Cerebellar nuclear complex (tissue), 1 donor: Measurements from ENCODE around the gene XRCC4.
"Not testable (repeated sequence)": the region's sequence is repeated elsewhere in the genome, so short reads cannot be mapped to it uniquely, and the experiment has no call there.

ENCODE experiments used
- DNase-seq, 2 experiments: peaks; one replicate each; lab custom pipeline; 2025; lab: John Stamatoyannopoulos, UW

Gene XRCC4

DNA sequence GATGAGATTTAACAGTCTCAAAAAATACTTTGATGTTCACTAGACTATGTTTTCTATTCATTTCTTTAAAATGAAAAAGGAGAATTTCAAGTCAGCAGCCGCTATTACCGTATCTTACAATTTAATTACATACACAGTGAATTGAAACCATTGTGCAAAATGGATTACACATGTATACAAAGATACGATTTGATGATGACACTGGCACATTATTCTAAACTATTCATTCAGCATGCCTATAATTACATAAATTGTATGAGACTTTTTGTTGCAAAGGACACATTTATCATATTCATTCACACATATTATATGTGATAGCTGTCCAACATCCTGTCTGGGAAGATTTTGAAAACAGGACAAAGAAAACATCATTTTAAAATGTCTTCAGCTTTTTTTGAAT is 275.9 kb downstream of the XRCC4 start:
- no peak for DNase-seq

DNA sequence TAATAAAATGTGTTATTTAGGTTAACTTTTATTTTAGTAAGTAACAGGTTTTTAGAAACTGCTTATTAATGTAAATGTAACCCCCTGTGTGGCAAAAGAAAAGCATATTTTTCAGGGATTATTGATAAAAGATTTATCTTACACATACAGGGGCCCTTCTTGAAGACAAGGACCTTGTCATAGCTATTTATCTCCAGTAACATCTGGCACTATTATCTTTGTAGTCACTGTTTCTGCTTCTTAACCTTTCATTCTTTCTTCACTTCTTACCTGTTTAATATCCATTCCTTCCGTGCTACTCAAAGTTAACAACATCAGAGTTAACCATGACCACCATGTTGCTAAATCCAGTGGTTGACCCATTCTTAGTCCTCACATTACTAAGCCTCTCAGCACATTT is 276.4 kb downstream of the XRCC4 start:
- no peak for DNase-seq

DNA sequence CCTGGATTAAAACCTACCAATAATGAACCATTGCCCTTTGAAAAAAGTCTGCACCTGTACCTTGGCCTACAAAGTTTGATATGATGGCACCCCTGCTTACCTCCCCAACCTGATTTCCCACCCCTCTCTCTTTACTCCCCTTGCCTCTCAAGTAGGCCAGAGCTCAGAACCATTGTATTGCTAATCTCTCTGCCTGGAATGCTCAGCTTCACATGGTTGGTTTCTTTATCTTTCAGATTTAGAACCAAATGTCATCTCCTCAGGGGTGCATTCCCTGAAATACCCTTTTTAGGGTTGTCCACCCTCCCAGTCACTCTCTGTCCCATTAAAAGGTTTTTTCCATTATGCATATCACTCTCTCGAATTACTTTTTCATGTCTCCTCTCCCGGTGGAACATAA is 277.6 kb downstream of the XRCC4 start:
- DNase-seq, result no peak

DNA sequence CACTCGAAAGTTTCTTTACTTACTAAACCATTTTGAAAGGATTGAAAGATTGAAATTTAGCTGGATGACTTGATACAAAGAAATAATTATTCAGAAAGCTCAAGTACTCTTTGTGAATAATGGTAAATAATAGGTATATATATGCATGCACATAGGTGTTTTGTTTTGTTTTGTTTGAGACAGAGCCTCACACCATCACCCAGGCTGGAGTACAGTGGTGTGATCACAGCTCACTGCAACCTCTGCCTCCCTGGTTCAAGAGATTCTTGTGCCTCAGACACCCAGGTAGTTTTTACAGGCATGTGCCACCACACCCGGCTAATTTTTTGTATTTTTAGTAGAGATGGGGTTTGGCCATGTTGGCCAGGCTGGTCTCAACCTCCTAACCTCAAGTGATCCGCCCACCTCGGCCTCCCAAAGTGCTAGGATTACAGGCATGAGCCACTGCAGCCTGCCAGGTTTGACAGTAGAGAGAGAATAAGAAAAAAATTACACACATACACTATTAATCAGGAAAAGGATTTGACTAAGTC is 278.2 kb downstream of the XRCC4 start:
- DNase-seq, result not testable (repeated sequence)

DNA sequence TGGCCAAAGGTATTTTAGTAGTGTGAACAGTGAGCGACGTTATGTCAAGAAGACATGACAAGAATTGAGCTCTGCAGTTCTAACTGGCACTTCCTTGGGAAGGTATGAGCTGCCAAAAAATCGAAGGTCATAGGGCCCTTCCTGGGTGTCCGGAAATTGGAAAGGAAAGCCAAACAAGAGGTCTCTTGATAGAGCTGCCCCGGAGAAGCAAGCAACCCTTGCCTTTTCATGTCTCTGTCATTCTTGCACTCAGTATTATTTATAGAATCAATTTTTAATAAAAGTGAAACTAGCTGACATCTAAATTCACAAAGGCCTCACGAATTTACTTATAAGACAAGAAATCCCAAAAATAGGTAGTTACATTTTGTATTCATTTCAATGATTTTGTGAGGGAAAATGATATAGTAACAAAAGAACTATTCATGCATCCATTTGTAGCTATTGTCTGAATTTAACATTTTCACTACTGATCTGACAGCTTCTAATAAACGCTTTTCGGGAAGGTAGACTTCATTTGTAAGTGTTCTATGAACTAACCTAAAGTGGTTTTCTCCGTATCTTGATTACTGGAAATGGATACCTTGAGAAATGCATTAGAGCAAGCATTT is 280.4 kb downstream of the XRCC4 start:
- no peak for DNase-seq

DNA sequence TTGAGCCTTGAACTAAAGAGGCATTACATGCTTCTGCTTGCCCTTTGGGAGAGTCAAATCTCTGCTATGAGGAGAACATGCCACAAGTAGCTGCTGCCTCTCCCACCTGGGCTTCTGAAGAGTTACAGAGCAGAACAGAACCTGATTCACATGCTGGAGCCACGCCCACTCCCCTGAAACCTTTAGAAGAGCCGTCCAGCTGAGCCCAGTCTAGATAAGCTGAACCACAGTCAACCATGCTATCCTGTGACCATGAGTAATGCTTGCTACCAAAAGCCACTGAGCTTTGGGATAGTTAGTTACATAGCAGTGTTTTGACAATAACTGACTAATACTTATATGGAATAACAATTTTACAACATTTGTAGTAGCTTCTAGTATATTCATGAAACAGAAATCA is 283.2 kb downstream of the XRCC4 start:
- no peak for DNase-seq

DNA sequence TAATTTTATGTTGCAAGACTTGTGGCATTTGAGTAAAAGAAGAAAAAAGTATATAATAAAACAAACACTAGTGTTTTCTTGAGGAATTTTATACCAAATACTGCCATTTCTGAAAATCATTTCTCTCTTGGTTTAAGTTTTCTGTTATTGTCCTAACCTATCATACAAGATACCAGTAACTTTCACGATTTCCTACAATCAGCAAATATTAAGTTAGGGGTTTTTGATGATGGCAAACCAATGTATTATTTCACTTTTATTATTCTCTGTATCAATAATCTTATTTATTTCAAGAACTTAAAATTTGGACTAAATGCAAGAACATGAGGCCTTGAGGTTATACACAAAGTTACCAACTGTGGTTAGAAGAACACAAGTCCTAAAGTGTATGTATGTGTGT is 285.2 kb downstream of the XRCC4 start:
- no peak for DNase-seq

DNA sequence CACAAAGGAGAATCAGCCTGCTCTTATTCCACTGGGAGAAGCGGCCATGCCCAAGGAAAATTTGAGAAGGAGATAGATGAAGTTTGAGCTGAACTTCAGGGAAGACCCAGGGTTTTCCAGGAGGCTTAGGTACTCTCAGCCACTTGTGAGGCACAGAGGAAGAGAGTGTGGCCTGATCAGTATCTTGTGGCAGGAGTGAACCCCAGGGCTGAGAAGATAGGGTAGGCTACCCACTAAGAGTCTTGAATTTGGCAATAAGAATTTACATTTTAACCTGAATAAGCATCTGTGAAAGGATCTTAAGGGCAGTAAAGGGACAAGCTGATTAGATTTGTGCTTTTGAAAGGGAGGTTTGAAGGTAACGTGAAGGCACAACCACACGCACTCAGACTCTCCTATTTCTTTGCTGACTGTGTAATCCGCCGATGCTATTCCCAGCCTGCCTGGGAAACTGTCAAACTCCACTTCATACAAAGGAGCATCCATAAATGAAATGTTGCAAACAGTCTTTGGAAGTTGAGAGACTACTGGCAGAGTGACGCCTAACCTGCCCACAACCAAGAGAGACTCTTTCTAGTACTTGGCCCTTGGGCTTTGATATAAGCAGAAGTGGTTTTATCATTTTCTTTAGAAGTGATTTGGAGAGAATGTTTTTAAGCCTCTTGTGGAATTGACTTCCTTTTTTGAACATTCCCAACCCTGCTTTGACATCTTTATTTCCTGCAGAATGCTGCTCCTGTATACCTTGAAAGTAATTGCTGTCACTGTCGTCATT is 286.0 kb downstream of the XRCC4 start:
- no peak for DNase-seq

DNA sequence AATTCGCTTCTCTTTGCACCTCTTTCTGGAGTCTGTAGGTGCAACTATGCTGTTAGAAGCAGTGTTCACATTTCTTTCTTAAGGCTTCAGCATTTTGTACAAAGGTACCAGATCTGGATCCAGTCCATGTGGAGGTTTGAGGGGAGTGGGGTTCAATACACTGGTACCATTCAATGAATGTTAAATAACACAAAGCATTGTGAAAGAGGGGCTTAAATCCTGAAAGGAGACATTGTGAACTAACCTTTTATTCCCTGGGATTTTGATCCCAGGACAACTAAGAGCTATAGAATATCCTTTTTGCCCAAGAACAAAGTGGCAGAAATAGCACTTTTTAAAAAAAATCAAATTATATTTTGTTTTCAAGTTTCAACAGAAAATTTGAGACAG is 286.5 kb downstream of the XRCC4 start:
- no peak for DNase-seq

DNA sequence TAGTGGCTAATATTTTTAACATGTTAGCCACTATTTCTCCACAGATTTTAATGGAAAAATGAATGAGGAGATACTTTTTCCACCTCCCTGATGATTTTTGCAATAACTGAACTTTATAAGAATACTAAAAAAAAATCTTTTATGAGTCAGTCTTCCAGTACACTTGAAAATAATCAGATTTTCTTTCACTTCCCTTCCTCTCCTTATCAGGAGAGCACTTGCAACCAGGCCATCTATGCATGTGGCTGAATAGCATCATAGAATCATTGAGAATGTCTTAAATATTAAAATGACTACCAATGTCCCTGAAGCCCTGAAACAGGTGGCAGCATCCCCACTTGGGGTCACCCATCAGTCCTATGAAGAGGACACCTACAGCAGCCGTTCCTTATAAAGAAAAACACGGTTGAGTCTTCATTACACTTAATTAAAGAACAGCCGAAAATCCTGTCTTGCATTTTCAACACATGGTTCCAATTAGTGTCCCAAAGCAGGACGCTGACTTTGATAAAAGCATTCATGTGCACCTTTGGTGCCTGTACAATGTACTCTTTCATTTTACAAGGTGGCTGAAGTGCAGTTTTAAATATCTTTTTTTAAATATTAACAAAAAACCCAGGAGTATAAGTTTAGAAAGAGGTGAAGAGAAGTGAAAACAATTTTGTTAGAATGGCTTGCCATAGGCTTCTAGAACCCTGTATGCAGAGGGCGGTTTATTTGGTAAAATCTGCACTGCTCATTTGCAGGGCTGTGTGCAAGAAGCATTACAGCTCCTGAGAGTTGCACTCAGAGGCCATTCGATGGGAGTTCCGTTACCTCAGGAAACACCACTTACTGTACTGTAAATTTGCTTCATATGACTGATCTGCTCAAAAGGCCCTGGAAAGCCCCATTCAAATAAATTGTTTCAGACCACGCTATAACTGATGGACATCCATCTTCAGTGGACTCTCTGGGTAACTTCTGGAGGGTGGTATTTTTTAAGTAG is 287.3 kb downstream of the XRCC4 start:
- no peak for DNase-seq

DNA sequence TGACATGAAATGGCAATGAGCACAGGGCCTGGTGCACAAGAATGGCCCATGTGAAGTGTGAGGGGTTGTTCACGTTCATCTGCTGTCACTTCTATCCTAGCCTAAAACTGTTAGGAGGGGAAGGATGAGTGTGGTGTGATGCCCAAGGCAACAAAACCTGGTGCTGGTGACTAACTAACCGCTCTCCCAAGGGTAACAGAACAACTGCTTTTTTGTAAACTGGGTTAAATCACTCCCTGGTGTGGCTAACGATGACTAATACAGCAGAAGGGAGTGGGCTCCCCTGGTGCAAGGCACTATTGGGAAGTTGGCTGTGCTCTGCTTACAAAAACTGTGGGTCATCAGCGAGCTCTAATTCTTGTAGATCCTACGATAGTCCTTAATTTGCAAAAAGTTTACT is 291.0 kb downstream of the XRCC4 start:
- DNase-seq, result no peak

DNA sequence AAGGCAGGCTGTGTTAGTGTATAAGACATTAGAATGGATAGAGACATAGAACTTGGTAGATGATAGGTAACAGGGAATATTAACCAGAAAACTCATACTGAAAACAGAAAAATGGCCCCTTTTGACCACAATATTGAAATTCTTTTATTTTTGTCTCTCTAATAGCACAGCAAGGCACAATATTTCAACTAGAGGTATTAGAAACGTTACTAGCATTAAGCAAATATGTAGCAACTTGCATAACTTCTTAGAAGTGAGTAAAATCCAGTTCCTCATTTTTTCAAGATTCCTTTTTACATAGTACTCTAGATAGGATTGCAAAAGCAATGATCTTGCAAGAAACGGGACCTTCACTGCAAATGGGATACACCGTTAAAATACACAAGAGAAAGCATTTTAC is 291.5 kb downstream of the XRCC4 start:
- no peak for DNase-seq

DNA sequence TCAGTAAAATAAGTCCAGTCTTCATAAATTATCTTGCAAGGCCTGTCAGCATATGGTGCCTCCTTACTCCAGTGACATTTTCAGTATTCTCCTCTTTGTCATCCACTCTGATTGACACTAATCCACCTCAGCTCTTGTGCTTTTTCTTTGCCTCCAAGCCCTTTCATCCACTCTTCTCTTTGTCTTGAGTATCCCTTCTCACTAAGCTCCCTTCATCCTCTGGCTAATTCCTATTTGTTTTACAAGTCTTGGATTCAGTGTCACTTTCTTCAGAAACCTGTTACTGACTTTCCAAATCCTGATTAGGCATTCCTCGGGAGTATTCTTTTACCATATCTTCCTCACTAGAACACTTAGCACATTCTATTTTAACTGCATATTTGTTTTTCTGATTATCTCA is 293.6 kb downstream of the XRCC4 start:
- DNase-seq, result no peak

DNA sequence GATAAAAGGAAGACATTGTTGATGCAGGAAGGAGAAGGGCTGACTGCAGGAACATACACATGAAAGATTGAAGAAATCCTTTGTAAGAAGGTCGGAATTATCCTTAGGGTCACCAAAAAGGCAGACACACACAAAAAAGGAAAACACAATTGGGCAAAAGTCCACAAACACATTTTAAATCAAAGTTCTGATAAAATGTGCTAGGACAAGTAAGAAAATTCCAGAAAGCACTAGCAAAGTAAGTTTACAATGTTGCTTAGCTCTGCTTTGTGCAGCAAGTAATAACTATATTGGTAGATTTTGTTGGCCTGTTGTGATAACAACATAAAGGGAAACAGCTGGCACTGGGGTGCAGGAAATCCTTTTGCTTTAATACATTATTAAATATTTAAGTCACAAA is 294.4 kb downstream of the XRCC4 start:
- no peak for DNase-seq

DNA sequence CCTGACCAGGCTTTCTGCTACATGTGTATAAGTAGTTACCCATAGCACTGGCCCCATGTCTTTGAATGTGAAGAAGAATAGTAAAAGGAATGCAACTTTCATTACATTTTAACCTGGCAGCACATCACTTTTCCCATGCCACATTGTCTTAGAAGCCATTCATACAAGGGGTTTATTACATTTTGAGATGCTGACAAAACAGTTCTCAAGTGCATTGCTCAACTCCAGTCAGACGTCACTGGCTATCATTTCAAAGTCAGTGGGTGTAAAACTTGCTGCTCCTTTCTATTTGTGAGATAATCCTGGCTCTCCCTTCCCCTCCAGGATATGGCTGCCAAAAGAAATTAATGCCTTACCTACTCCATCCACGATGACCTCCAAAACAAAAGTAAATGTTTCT is 297.2 kb downstream of the XRCC4 start:
- no peak for DNase-seq

DNA sequence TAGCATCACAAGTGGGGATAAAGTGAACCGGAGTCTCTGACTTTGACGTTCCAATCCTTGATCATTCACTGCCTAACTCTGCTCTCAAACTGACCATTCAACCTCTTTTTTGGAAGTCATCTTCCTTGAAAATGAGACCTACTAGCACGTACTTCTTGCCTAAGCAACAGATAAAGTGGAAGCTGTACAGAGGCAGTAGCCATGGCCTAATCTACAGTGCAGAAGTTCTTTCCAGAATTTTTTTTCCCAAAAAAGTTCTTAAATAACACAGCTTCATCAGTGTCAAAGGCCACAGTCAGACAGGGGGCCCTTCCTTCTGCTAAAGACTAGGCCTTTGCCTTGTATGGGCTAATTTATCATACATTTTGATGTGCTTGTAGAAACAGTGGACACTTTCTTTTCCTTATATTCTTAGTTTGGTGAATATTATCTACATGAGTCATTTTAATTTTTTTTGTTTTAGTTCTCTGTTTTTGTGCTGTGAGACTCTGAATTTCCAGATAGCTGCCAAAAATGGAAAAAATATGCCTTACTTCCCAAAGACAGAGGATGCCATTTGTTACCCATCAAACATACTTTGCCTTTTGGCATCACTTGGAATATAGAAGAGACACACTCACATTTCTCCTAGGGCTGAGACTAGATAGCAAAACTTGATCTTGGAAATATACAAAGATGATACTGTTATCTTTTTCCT is 297.9 kb downstream of the XRCC4 start:
- DNase-seq, result no peak

DNA sequence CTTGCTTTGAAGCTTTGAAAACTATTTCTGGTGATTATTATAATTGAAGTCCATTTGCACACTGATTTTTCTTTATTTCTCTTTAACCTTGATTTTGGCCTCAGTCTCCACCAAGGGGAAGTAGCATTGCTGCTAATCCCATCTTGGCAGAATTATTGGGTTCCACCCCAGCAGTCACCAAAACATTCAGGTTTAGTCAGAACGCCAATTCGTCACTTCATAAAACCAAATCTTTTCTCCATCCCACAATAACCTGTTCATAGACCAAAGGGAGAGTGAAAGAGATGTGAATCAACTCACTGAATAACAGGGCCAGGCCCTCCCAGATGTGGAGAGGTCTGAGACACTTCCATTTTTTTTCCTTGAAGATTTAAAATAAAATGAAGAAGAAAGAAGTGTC is 299.1 kb downstream of the XRCC4 start:
- no peak for DNase-seq

DNA sequence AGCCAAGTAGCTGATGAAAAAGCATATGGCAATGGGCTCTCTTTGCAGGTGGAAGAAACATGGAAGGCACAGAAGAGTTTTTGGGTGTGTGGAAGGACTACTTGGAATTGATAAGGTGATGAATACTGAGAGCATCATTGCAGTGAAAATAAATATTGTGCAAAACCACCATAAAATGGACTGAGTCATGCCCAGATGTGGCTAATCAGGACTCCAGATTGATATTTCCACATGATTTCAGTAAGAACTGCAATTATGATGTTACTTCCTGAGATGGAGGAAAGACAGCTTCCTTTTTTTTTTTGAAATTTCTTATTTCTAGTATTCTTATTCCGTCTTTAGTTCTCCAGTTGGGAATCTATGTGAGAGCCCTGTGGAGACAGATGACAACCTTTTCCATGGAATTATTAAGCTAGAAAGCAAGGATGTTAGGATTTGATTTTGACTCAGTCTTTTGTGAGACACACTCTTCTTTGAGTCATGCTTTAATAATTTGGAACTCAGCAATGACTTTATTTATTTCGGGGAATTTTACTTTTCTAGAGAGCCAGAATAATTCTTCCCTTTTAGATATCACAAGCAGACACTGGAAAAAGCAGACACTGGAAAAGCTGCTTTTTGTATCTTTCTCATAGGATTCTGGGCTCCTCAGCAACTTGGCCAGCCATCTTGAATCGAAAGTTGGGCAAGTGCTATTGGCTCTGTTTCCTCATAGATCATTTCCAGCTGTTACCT is 300.0 kb downstream of the XRCC4 start:
- no peak for DNase-seq

DNA sequence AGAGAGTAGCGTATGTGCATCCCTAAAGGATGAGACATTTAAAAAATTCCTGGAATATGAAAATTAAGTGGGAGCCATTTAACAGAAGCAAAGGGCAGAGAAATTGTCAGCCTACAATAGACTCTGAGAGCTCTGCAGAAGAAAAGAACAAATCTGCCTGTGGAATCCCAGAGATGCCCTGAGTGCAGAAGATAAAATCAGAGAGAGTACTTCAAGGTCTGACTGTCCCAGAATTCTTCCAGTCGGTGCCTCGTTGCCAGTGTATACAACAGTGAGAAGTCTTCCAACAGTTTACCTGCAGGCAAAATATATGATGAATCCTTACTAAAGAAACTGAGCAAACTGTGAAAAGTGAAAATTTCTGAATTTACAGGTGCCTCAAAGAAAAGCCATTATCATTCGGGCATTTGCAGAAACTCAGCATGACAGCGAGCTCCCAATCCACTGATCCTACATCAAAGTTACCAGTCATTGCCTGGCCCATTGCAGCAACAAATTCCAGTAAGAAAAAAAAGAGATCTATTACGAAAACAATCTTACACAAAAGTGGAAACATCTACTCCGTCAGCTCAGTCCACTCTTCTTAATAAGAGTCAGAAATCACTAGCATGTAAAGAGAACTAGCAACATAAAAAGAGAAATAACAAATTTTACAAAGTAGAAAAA is 301.4 kb downstream of the XRCC4 start:
- DNase-seq, result no peak

DNA sequence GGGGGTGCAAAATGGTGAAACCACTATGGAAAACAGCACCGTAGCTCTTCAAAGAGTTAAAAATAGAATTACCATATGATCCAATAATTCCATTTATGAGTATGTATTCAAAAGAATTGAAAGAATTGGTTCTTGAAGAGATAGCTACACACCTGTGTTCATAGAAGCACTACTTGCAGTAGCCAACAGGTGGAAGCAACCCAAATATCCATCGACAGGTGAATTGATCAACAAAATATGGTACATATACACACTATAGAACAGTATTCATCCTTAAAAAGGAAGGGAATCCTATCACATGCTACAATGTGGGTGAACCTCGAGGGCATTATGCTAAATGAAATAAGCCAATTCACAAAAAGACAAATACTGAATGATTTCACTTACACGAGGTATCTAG is 308.5 kb downstream of the XRCC4 start:
- no peak for DNase-seq

DNA sequence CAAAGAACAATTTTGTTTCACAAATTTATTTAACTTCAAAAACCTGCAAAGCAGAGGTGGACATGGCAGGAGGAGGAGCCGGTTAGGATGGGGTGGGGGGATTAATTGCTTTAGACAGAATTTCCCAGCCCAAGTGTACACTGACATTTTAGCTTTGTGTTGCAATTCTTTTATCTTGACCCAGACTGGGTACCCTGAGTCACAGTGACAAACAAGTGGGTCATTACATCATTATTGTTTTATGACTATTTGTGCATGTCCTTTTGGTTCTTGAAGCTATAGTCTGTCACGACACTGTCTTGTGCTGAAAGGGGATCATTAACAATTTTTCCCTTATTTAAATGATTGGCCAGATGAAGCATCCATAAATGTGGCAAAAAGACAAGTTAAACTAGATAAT is 309.7 kb downstream of the XRCC4 start:
- DNase-seq, result no peak
